GM18861 (cell line): ENCODE data around the gene DDC.
"Not testable (repeated sequence)": the region's sequence is repeated elsewhere in the genome, so short reads cannot be mapped to it uniquely, and the experiment has no call there.

Source experiments
- ATAC-seq: cut with Tn5 transposase; IDR thresholded peaks from one replicate; pipeline ENCODE4 v1.9.1; 2021; ENCODE audit not compliant: unreplicated experiment

The DDC gene

DNA sequence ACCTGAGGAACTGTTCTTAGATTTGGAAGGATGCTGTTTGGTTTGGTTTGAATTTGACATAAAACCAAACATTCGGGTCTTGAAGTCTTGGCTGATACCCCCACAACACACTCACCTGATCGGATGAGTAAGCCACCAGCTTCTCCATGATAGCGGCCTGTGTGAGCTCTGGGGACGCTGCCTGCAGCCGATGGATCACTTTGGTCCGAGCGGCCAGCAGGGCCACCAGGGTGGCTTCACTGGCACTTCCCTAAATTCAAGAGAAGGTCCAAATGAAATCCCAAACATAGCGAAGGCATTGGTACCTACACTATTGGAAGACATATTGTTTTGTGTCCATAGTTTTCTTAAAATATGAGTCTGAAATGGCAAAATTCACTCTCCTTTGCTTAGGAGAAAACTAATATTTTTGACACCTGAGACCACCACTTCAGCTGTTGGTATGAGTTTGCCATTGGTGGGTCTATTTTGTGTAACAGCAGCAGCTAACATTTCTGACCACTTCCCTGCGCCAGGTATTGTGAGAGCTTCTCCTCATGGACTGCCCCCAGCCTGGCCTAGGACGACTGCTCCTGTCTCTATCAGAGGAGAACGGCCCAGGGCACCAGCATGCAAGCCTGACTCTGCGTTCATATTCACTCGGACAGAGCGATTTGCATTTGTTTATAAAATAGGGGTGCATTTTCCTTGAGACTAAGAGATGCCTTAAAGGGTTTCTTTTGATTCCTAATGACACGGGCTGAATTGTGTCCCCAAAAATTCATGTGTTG is 35.9 kb downstream of the DDC start:
- no peak for ATAC-seq

DNA sequence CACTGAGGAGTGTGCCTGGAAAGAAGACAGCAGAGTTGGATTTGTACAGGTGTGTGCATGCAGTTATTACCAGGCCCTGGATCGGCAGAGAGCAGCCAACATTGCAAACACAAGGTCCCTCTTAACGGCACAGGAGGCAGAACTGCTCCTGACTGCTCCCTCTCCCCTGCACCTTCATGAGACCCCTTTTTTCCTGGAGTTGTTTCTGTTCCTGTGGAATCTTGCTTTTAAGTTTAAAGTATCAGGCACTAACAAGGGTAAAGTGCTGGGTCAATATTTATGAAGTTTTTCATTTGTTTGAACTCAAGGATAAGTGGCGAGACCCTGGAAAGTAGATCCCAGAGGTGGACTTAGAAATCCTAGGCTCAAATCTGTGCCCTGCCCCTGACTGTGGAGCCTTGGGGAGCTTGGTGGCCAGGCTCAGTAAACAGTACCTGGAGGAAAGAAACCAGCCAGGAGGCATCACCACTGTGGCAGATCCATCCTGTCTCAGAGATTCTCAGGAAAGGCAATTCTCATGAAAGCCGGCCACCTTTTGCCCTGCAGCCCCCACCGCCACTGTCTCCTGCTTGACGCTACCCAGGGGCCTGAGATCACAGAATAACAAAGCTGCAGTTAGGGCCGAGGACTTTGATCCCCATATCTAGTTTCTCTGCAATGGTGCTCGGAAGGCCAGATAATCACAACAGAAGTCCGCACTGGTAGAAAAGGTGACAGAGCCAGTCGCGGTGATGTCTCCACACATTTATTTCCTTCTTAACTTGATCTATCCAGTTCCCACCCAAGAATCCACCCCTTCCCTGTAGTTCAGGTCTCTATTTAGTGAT is 36.7 kb downstream of the DDC start:
- no peak for ATAC-seq

DNA sequence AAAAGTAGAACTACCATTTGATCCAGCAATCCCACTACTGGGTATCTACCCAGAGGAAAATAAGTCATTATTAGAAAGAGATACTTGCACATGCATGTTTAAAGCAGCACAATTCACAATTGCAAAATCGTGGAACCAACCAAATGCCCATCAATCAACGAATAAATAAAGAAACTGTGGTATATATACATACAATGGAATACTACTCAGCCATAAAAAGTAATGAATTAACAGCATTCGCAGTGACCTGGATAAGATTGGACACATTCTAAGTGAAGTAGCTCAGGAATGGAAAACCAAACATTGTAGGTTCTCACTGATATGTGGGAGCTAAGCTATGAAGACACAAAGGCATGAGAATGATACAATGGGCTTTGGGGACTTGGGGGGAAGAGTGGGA is 45.9 kb downstream of the DDC start:
- ATAC-seq: not testable (repeated sequence)

DNA sequence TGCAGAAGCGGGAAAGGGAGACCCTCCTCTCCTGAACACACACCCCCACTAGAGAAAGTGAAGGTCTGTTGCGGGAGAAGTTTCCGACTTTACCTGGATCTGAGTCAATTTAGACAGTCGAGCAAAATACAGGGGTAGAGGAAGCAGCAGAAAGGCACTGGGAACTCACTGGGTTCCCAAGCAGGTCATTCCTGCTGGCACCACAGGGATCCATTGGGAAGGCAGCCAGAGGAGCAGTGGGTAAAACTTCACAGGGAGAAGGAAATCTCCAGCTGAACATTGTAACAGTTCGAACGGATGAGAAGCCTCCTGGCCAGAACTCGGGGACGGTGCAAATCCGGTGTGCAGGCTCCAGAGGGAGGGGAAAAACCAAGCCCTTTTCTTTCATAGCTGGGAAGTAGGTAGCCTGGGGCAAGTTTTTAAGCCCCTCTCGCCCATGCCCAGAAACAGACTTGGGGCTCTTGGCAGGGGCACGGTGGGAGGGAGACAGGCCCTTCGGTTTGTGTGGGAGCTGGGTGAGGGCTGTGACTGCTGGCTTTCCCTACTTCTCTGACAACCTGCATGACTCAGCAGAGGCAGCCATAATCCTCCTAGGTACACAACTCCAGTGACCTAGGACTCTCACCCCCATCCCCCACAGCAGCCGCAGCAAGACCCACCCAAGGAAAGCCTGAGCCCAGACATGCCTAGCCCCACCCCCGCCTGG is 51.9 kb downstream of the DDC start:
- ATAC-seq: no peak

DNA sequence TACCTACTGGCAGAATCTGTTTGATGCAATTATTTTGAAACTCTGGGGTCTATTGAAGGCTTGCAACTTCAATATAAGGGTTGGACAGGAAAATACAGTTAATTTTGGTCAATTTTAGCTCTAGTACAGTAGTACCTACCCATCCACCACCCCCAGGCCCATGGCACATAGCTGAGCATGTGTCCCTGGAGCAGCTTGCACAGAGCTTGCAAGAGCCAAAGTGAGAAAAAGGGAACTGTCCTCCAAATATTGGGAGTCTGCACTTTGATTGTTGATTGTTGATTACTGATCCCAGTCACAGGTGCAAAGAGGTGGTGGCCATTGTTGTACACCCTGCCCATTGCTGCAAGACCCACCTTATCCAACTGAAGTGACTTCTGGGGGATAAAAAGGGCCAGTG is 52.8 kb downstream of the DDC start:
- ATAC-seq: no peak

DNA sequence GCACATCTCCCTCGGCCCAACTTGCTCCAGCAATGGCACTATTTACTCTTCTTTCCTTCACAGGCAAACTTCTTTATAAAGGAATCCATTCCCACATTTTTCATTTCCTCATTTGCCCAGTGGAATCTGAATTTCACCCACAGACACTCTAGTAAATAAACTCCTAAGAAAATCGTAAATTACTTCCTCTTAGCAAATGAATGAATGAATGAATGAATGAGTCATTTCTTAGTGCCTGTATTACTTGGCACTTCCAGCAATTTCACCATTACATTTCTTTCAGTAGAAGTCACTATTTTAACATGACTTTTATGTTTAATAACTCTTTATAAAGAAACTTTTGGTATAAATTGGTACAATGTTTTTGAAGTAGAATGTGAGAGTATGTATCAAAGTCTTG is 55.7 kb downstream of the DDC start:
- ATAC-seq: no peak

DNA sequence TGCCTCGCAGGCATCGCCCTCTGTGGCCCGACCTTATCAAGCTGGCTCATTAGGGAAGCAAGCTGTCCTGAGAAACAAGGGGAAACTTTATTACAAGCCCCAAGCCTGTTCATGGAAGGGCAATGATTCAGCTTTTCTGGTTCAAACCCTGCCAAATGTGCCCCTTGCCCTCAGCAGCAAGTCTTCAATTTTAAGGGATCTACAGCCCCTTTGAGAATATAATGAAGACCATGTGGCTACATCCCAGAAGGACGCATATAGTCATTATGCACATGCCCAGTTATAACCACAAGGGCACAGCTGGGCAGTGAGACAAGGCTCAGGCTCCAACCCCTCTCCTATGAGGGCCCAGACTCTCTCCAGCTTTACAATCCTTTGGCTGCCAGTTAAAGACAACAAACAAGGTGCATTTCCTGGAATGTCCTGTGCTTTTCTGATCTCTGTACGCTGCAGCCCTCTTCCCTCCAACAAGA is 56.7 kb downstream of the DDC start:
- no peak for ATAC-seq

DNA sequence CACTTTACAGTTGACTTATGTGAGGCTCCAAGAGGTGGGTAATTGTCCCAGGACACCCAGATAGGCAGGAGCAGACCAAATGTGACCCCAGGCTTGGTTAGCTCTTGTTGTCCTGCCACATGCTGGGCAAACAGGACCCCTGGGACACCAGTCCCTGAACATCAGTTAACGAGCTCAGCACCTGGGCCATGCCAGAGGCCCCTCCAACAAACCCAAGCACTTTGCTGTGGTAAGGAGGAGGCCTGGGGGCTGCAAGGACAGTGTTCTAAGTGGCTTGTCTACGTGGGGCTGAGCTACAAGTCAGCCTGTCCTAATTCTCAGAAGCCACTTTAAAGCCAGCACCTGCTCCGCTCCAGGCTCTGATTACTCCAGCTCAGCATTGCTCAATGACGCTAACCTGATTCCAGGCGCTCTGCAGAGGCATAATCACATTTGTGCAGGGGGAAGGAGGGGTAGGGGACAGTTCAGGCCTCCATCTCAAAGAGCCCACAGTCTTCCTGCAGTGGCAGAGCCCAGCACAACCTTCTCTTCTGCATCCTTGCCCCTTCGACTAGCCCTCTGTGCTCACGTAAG is 57.2 kb downstream of the DDC start:
- no peak for ATAC-seq

DNA sequence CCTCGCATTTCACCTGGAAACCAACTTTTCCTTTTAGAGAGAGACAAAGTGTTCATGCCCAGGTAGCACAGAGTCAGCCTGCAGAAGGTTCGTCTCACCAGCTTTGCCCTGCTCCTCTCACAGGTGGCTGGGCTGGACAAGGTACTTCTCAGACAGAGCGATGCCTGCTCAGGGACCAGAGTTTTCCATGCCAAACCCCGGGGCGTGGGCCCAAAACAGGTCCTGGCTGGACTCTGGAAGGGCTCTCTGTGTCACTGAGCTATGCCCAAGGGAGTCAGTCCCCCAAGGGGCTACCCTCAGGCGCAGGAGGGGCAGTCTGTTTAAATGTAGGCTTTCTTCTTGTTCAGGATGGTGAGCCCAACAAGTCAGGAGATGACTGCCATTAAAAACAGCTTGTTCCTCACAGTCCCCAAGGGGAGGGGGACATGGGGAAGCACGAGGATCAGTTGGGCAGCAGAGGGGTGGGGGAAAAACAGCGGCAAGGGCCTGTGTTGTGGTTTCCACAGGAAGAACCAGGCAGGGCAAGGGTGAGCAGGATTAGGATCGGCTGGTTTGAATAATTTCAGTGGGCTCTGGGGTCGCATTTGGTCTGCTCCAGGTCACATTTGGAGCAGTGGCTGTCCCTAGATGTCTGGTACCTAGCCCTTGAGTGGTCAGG is 59.5 kb downstream of the DDC start:
- ATAC-seq: no peak

DNA sequence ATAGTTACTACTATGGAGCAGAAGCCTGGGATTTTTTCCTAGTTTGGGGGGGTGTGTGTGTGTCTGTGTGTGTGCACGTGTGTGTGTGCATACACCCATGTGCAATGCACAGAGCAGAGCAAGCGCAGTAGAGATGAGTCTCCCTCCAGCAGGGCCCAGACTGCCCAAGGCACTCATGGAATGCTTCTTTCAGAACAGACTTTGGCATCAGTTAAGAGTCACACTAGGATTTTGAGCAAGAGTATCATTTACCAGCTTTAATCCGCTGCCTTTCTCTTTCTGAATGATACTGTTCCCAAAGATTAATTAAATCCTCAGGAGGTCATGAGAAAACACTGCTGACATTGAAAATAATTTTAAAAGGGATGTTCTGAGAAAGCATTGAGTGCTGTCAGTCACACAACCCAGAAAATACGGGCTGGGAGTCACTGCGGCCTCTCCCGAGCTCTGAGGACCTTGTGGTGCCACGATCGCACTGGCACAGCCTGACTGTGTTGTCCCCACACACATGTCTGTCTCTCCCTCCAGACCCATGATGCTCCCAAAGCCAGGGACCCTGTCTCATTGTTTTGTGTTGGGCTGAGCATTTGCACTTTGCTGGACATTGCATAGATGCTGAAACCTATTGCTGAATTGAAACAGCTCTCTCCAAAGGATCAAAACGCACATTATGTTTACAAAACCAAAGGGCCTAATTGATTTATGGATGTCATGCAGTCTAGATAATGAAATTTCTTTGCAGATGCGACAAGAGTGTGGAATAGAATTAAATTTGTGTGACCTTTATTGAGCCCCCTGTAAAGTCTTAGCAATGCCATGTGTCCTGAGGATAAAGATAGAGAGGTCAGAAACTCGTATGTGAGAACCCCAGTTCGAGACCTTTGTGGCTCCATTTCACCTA is 60.3 kb downstream of the DDC start:
- ATAC-seq: no peak

DNA sequence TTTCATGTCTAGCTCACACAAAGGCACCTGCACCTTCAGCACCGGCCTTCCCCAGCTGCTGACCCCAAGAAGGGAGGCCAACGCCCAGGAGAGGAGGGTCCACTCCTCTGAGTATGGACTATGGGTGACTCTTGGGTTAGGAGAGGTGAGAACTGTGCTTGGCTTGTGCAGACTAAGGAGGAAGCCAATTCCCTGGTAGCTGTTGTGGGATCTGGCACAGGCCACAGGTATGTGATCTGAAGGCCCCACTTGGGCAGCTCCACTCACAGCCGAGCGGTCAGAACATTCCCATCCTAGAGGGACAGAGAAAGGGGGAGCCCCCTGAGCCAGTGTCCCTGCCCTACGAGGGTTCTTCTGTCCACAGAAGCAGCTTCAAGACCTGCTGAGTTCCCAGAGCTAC is 62.3 kb downstream of the DDC start:
- no peak for ATAC-seq

DNA sequence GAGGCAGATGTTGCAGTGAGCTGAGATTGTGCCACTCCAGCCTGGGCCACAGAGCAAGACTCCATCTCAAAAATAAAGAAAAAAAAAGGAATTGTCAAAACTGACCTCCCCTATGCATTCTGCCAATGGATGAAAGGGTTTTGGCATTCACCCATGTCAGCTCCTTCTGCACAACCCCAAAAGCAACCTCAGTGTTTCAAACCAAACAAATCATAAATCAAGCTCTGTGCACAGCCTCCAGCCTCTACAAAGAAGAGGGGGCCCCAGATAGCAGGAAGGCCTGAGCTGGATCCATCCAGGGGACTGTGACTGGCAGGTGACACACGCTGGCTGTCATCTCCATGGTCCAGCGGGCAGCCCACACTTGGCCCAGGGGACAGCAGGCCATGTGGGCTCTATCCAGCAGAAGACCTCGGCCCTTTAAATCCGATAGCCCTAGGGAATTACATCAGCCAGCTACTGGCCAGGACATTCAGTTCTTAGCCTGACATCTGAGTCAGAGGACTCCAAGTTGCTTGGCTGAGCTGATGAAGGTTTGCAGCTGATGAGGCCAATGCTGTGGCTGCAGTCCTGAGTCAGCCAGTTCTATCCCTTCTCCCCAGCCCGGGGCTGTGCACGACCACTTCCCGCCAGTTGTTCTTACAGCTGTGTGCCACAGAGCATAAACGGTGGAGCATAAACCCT is 63.1 kb downstream of the DDC start:
- ATAC-seq: no peak

DNA sequence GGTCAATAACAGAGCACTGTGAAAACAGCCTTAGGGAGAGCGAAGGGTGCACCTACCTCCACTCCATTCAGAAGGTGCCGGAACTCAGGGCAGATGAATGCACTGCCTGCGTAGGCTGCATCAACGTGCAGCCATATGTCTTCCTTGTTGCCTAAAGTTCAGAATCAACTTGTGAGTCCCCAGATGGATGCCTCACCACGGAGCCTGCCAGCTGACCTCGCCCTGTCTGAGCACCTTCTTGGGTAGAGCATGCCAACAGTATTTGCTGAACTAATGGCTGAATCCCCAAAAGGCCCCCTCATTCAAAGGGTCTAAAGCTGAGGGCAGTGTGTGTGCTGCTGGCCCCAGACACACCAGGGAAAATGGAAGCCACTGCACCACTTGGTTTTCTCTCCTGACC is 66.1 kb downstream of the DDC start:
- ATAC-seq: no peak

DNA sequence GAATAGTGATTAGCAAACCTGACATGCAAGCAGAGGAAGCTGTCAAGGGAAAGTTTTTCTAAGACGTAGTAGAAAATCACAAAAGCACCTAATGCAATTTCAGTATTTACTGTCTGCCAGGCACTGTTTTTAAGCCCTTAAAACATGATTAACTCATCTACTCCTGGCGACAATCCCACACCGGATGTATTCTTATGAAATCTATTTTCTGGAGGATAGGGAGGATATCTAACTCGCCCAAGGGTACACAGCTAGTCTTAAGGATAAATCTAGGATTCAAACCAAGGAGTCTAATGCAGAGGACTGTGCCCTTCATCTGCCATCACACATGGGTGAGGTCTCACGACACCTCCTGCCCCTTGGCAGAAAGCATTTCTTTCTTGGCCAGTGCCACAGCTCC is 67.2 kb downstream of the DDC start:
- no peak for ATAC-seq

DNA sequence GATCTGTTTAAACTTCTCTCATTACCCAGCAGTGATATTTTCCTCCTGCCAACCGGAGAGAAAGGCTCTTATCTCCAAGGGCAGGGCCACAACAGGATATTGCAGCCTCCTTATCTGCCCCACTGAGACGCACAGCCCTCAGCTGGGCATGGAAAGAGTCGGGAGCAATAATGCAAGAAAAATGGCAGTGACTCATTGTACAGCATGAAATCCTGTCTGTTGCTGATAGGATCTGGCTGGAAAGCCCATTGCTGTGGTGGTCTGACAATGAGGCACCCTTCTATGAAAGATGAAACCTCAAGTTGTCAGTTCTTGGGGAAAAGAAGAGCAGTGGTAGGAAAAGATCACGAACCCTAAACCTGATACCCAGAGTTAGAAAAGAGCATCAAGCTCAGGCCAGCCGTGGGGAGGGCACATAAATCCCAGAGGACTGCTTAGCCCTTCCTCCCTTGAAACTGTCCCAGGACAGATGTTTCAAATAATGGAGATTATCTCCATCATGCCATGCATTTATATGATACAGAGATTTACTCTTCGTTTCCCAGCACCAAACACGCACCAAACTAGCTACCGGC is 68.0 kb downstream of the DDC start:
- no peak for ATAC-seq

DNA sequence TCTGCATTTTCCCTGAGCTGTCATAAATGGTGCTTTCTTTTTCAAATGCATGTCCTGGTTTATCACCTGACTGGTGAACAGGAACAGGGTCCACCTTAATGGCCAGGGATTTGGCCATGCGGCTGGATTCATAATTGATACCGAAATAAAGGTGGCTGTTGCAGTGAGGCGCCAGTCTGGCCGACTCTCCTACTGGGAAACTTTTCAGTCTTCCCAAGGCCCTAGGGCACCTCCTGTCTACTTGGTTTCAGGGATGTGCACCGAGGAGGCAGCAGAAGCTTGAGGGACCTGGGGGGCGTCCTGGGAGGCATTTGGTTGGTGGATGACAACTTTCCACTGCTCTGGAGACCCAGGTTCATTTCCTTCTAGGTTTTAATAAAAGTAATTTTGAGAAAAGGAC is 68.6 kb downstream of the DDC start:
- ATAC-seq: no peak

DNA sequence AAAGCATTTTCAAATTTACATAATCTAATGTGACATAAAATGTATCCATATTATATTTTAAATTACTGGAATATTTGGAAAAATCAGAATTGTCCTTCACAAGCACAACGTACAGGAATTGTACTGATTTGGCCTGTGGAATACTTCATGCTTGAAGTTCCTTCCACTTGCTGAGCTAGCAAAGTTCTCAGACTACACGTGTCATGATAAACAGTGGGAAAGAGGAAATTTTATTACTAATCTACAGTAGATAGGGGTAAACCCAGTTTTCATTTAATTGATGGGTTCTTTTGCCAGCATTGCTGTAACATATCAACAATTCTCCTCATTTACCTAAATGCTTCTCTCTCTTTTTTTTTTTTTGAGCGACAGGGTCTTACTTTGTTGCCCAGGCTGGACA is 69.5 kb downstream of the DDC start:
- ATAC-seq: no peak

DNA sequence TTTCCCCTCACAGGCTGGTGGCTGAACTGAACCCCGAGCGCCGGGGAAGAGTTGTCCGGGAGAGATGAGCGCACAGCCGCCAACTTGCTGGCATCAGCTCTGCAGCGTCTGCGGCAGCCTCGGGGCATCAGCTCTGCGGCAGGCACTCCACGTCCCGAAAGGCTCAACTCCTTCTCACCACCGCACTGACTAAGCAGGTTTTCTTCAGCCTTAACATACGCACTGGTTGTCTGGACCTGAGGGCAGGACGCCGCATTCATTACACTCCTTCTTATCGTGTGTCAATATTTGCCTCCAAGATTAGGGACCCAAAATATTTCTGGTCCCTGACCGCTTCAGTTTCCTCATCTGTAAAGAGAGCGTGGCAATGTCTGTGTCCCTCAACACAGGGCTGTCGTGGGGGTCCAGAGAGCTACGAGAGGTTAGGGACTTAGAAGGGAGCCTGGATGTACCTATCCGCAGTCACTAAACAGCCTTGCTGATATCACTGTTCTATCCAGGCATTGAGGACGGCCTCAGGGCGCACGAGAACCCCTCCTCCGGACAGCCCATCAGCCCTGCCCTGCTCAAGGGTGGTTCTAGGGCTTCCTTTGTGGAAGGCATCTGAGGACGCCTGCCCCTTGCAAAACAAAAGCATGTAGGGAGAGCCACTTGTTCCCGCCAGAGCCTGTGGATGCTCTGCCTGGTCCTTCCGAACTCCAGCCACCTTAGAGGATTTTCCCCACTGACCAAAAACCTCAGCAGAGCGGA is 72.3 kb downstream of the DDC start:
- ATAC-seq: no peak
